Measurements from ENCODE around the gene GPRIN2.

GPRIN2 gene

DNA sequence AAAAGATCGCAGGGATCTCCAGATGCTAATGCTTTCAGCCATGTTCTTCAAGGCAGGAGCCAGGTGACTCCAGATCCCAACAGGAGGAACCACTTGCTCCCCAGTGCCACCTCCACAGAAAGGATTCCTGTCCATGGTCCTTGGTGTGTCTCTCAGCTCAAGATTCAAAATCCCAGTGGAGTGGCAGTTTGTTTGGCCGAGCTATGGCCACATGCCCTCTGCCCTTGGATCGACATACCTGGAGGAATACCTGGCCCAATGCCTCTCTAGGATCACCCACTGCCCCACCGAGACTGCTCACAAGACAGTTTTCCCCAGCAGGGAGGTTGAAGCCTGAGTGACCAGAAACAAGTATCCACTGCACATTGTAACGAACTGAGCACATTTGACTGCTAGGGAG, 3.9 kb upstream of the GPRIN2 start:
- Histone ChIP-seq H3K4me3 (no peak overlapping the region), H3K9ac (ENCODE audit: insufficient read length) (no peak overlapping the region), H3K9me3 (ENCODE audit: low read depth, low read length) (no peaks in the 10 kb centered on the region), H3K36me3 (ENCODE audit: insufficient read depth, low read length) (no peaks in the 10 kb centered on the region), H3K27ac (no peak overlapping the region)
- TF ChIP-seq POLR2AphosphoS5 (IDR thresholded peaks at IDR 0.05; ENCODE audit: borderline replicate concordance, low read depth, low read length) (no peak), EZH2 (IDR thresholded peaks at IDR 0.05) (no peak), FOXP2 (optimal IDR thresholded peaks at IDR 0.05; ENCODE audit: control extremely low read depth, extremely low read length, insufficient read depth) (no peak)
- no peak for DNase-seq (ENCODE audit: low read depth, low spot score)

DNA sequence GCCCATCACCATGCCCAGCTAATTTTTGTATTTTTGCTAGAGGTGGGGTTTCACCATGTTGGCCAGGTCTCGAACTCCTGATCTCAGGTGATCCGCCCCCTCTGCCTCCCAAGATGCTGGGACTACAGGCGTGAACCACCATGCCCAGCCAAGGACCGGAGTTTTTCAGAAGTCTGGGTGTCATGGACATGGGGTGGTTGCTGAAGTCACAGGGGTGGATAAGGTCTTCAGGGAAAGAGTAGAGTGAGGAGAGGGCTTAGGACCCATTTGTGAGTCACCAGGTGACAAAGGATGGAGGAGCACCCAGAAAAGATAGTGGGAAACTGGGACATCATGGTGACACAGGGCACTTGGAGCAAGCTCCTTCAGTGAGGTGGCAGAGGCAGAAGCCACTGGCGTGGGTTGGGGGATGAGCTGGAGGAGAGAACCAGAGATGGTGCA, 2.8 kb upstream of the GPRIN2 start:
- Histone ChIP-seq H3K27ac (no peak overlapping the region), H3K4me3 (no peak overlapping the region), H3K9me3 (ENCODE audit: low read depth, low read length) (no peaks in the 10 kb centered on the region), H3K36me3 (ENCODE audit: insufficient read depth, low read length) (no peaks in the 10 kb centered on the region), H3K9ac (ENCODE audit: insufficient read length) (no peak overlapping the region)
- TF ChIP-seq FOXP2 (optimal IDR thresholded peaks at IDR 0.05; ENCODE audit: control extremely low read depth, extremely low read length, insufficient read depth) (no peak), POLR2AphosphoS5 (IDR thresholded peaks at IDR 0.05; ENCODE audit: borderline replicate concordance, low read depth, low read length) (no peak), EZH2 (IDR thresholded peaks at IDR 0.05) (no peak)
- no peak for DNase-seq (ENCODE audit: low read depth, low spot score)

DNA sequence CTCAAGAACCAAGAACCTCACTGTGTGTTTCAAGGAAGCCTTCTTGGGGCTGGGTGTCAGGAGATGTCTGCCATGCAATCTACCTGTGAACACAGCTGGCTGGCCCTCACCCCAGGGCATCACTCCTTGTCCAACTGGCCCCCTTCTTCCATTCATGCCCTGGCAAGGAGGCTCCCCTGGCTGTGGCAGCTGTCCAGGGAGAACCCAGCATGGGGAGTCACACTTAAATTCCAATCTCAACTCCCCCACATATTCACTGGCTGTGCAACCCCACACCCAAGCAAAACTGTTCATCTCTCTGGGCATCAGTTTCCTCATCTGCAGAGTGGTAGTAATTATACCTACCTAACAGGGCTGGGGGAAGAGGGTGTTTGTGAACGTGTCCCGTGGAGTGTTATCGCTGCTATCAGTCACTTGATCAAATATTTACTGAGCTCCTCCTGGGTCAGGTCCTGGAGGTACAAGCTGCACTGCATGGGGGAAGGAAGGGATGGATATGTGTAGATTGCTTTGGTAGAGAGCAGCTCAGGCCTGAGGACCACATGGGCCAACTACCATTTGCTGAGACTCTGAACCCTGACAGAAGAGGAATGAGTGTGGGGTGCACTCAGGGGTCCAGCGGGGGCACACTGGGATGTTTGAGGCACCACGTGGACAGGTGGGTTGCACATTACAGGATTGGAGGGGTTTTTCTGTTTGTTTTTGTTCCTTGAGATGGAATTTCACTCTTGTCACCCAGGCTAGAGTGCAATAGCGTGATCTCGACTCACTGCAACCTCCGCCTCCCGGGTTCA, 2.1 kb upstream of the GPRIN2 start:
- DNase-seq (ENCODE audit: low read depth, low spot score), result no peak
- H3K36me3 ChIP-seq (ENCODE audit: insufficient read depth, low read length), result no peaks in the 10 kb centered on the region

DNA sequence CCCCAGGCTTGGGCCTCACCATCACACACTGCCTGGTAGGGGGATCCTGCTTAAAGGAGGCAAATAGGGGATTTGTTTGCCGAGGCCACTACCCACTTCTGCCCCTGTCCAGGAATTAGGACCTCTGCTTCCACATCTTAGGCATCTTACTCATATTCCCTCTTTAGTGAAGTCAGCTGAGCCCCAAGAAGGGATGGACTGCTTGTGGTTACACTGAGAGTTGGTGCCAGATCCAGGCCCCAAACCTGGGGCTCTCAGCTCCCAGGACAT, 1.6 kb upstream of the GPRIN2 start:
- TF ChIP-seq FOXP2 (optimal IDR thresholded peaks at IDR 0.05; ENCODE audit: control extremely low read depth, extremely low read length, insufficient read depth) (no peak), POLR2AphosphoS5 (IDR thresholded peaks at IDR 0.05; ENCODE audit: borderline replicate concordance, low read depth, low read length) (no peak), EZH2 (IDR thresholded peaks at IDR 0.05) (no peak)
- Histone ChIP-seq H3K36me3 (ENCODE audit: insufficient read depth, low read length) (no peaks in the 10 kb centered on the region), H3K9ac (ENCODE audit: insufficient read length) (no peak overlapping the region), H3K9me3 (ENCODE audit: low read depth, low read length) (no peaks in the 10 kb centered on the region), H3K27ac (no peak overlapping the region), H3K4me3 (no peak overlapping the region)
- no peak for DNase-seq (ENCODE audit: low read depth, low spot score)

More for the DNA sequence above, 2.1 kb upstream of the GPRIN2 start:
- TF ChIP-seq FOXP2 (optimal IDR thresholded peaks at IDR 0.05; ENCODE audit: control extremely low read depth, extremely low read length, insufficient read depth), result no peak
- no peak for TF ChIP-seq EZH2 (IDR thresholded peaks at IDR 0.05)
- TF ChIP-seq POLR2AphosphoS5 (IDR thresholded peaks at IDR 0.05; ENCODE audit: borderline replicate concordance, low read depth, low read length), result no peak
- Histone ChIP-seq H3K9me3 (ENCODE audit: low read depth, low read length) (no peaks in the 10 kb centered on the region), H3K27ac (no peak overlapping the region), H3K9ac (ENCODE audit: insufficient read length) (no peak overlapping the region), H3K4me3 (no peak overlapping the region)

DNA sequence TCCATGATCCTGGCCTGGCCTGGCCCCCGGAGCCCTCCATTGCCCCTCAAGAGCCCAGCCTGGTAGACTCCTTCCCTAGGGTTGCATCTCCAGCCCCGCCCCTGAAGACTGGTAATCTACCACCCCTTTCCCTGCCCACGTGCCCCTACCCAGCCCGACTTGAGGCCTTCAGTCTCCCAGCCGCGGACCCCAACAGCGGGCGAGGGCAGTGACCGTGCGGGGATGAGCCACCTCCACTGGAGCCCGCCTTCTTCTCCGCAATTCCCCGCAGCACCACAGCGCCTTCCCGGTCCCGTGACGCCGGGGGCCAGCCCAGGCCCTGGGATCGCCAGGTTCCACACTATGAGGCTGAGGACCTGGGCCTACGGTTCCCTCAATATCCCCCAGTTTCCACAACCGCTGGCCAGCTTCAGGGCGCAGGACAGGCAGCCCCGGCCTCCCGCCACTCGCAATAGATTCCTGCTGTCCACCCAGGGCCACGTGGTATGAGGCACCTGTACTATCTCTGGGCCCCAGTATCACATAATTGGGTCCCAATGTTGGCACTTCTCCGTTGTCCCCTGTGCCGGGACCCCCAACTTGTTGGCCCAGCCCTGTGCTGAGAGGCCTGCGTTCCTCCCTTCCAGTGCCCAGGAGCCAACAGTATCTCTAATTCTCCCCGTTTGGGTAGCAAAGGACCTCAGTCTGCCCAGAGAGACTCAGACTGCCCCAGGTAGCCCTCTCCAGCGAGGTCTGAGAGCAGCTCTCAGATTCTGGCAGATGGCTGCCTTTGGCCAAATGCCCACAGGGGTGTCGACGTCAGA, 1.1 kb upstream of the GPRIN2 start:
- Histone ChIP-seq H3K9ac (ENCODE audit: insufficient read length) (no peak overlapping the region), H3K9me3 (ENCODE audit: low read depth, low read length) (no peaks in the 10 kb centered on the region), H3K27ac (no peak overlapping the region), H3K4me3 (no peak overlapping the region), H3K36me3 (ENCODE audit: insufficient read depth, low read length) (no peaks in the 10 kb centered on the region)
- DNase-seq (ENCODE audit: low read depth, low spot score), result no peak
- TF ChIP-seq EZH2 (IDR thresholded peaks at IDR 0.05), result no peak
- TF ChIP-seq FOXP2 (optimal IDR thresholded peaks at IDR 0.05; ENCODE audit: control extremely low read depth, extremely low read length, insufficient read depth), result no peak
- TF ChIP-seq POLR2AphosphoS5 (IDR thresholded peaks at IDR 0.05; ENCODE audit: borderline replicate concordance, low read depth, low read length), result no peak

DNA sequence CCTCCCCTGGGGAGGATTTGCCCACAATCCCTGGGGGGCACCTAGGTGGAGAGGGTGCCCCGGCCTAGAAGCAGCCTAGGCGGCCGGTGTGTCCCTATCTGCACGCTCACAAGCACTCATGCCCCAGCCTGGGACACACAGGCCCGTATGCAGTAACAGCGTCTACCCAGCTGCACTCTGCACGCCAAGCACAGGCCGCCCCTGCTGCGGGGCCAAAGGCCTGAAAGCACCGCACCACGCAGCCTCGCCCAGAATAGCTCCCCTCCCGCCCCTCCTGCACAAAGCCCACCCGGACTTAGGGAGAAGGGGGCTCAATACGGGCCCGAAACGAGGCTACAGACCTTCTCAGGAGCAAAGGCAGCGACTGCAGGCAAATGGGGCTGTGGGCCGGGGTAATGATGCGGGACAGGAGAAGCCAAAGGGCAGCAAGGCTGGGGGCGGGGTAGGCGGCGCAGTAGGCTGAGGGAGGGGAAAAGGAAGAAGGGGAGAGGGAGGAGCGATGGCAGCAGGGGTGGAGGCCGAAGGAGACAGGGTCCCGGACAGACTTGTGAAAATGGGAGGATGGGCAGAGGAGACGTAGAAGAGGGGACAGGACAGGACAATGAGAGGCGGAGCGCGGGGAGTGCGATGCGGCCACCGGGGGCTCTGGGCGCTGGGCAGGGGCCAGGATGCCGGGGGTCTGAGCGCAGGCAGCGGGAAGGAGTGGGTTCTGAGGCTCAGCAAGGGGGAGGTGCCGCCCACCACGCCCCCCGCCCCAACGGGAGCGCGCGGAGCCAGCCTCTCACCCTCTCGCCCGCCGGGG, 544 bp downstream of the GPRIN2 start:
- Histone ChIP-seq H3K27ac (no peak overlapping the region), H3K4me3 (no peak overlapping the region), H3K36me3 (ENCODE audit: insufficient read depth, low read length) (no peaks in the 10 kb centered on the region), H3K9ac (ENCODE audit: insufficient read length) (no peak overlapping the region), H3K9me3 (ENCODE audit: low read depth, low read length) (no peaks in the 10 kb centered on the region)
- DNase-seq (ENCODE audit: low read depth, low spot score), result no peak
- no peak for TF ChIP-seq FOXP2 (optimal IDR thresholded peaks at IDR 0.05; ENCODE audit: control extremely low read depth, extremely low read length, insufficient read depth)
- TF ChIP-seq EZH2 (IDR thresholded peaks at IDR 0.05), result no peak
- TF ChIP-seq POLR2AphosphoS5 (IDR thresholded peaks at IDR 0.05; ENCODE audit: borderline replicate concordance, low read depth, low read length), result no peak

DNA sequence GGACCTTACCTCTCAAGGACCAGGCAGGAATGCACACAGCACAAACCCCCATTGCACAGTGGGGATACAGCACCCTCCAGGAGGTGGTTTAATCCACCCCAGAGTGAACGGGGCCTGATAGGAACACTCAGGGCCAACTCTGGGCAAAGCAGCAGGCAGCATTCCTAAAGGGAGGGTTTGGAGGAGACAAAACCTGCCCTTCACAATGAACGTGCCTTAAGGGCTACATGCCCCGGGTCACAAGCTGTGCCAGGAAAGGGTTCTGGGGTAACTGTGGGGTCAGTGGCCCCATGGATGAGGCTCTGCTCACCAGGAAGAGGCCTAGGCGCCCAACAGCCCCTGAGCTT, 1.1 kb downstream of the GPRIN2 start:
- no peak for DNase-seq (ENCODE audit: low read depth, low spot score)
- TF ChIP-seq FOXP2 (optimal IDR thresholded peaks at IDR 0.05; ENCODE audit: control extremely low read depth, extremely low read length, insufficient read depth) (no peak), EZH2 (IDR thresholded peaks at IDR 0.05) (no peak), POLR2AphosphoS5 (IDR thresholded peaks at IDR 0.05; ENCODE audit: borderline replicate concordance, low read depth, low read length) (no peak)
- H3K9ac ChIP-seq (ENCODE audit: insufficient read length), result no peak overlapping the region

DNA sequence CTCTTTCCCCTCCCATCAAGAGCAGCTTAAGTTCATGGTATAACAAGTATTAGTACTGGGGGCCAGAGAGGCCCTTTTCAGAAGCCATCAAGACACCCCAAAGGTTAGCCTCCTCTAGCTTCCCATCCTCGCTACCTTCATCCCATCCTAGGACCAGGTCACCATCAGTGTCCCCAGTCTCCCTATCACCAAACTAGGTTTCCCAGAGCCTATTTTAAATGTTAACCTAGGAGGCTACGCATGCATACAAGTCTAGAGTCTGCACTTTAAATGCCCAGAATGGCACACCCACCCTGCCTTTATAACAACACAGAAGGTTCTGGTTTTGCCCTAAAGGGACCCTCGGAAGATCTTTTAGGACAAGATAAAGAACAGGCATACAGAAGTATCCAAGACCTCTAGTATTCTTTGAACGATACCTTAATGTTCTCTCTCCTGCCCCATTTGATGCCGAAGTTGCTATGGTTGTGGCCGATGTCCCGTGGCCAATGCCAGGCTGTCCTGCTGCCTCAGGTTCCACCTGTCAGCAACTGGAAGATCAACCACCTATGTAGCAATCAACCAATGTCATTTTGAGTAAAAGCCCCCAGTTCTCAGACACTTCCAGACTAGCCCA, 2.2 kb downstream of the GPRIN2 start:
- Histone ChIP-seq H3K36me3 (ENCODE audit: insufficient read depth, low read length) (no peaks in the 10 kb centered on the region), H3K9me3 (ENCODE audit: low read depth, low read length) (no peaks in the 10 kb centered on the region), H3K9ac (ENCODE audit: insufficient read length) (no peak overlapping the region), H3K4me3 (no peak overlapping the region), H3K27ac (no peak overlapping the region)
- no peak for DNase-seq (ENCODE audit: low read depth, low spot score)
- TF ChIP-seq POLR2AphosphoS5 (IDR thresholded peaks at IDR 0.05; ENCODE audit: borderline replicate concordance, low read depth, low read length), result no peak
- no peak for TF ChIP-seq FOXP2 (optimal IDR thresholded peaks at IDR 0.05; ENCODE audit: control extremely low read depth, extremely low read length, insufficient read depth)
- TF ChIP-seq EZH2 (IDR thresholded peaks at IDR 0.05), result no peak

More for the DNA sequence above, 1.1 kb downstream of the GPRIN2 start:
- no peaks in the 10 kb centered on the region for H3K9me3 ChIP-seq (ENCODE audit: low read depth, low read length)
- H3K4me3 ChIP-seq, result no peak overlapping the region
- H3K27ac ChIP-seq, result no peak overlapping the region
- no peaks in the 10 kb centered on the region for H3K36me3 ChIP-seq (ENCODE audit: insufficient read depth, low read length)

Data from SK-N-MC (cell line).